NOMO-1 treated with DMSO at 0.1 percent for 48 hours (cell line): Measurements from ENCODE around the gene NAV1.
"Not testable (repeated sequence)": the region's sequence is repeated elsewhere in the genome, so short reads cannot be mapped to it uniquely, and the experiment has no call there.

Experiments
- DNase-seq: peaks from one replicate; lab custom pipeline; 2025; ENCODE audit not compliant: unreplicated experiment; lab: John Stamatoyannopoulos, UW

Gene NAV1

GRCh38 chr1:201504179-201504631 is 34.7 kb upstream of the NAV1 start:
- DNase-seq, result no peak

- no peak for DNase-seq
Observed at GRCh38 chr1:201504799-201505502, 34.0 kb upstream of the NAV1 start.

GRCh38 chr1:201505503-201505890 is 33.4 kb upstream of the NAV1 start:
- no peak for DNase-seq

GRCh38 chr1:201506092-201506491 is 32.8 kb upstream of the NAV1 start:
- DNase-seq, result no peak

- peak; percentile 77 for DNase-seq
Observed at GRCh38 chr1:201506557-201507359, 32.2 kb upstream of the NAV1 start, which contains the start of gene CSRP1. CSRP1 (minus strand) TSS chr1:201507123; CDS start chr1:201496303, 10,820 bp downstream.

GRCh38 chr1:201507360-201507675 is 31.6 kb upstream of the NAV1 start:
- DNase-seq, result no peak

- no peak for DNase-seq
Observed at GRCh38 chr1:201508809-201509208, 30.1 kb upstream of the NAV1 start.

GRCh38 chr1:201509601-201510374 is 29.1 kb upstream of the NAV1 start:
- DNase-seq, result no peak

- DNase-seq, result no peak
Observed at GRCh38 chr1:201510734-201511133, 28.2 kb upstream of the NAV1 start.

GRCh38 chr1:201511396-201511940 is 27.5 kb upstream of the NAV1 start:
- no peak for DNase-seq

- DNase-seq, result peak; percentile 82
Observed at GRCh38 chr1:201511941-201512539, 26.9 kb upstream of the NAV1 start.

GRCh38 chr1:201513498-201514243 is 25.3 kb upstream of the NAV1 start:
- DNase-seq, result no peak

- no peak for DNase-seq
Observed at GRCh38 chr1:201514466-201514865, 24.5 kb upstream of the NAV1 start.

- no peak for DNase-seq
Observed at GRCh38 chr1:201515062-201515750, 23.7 kb upstream of the NAV1 start.

GRCh38 chr1:201515895-201516294 is 23.0 kb upstream of the NAV1 start:
- peak; percentile 44 for DNase-seq

- no peak for DNase-seq
Observed at GRCh38 chr1:201516511-201517127, 22.3 kb upstream of the NAV1 start.

GRCh38 chr1:201517631-201518030 is 21.3 kb upstream of the NAV1 start:
- no peak for DNase-seq

- DNase-seq, result no peak
Observed at GRCh38 chr1:201518071-201518470, 20.9 kb upstream of the NAV1 start.

- not testable (repeated sequence) for DNase-seq
Observed at GRCh38 chr1:201520046-201520575, 18.8 kb upstream of the NAV1 start.
